HG02588 (cell line): ENCODE data around the gene IL1F10.
"Not testable (repeated sequence)": the region's sequence is repeated elsewhere in the genome, so short reads cannot be mapped to it uniquely, and the experiment has no call there.

Experiments used
- ATAC-seq: cut with Tn5 transposase; IDR thresholded peaks from one replicate; pipeline ENCODE4 v1.9.1; 2021; ENCODE audit warnings: mild to moderate bottlenecking, moderate library complexity; ENCODE audit not compliant: unreplicated experiment

Gene IL1F10

GRCh38 chr2:113080134-113080533 lies 12.4 kb downstream of the IL1F10 start:
- ATAC-seq, result no peak

GRCh38 chr2:113081488-113082210 lies 13.9 kb downstream of the IL1F10 start:
- no peak for ATAC-seq

GRCh38 chr2:113083296-113083695 lies 15.5 kb downstream of the IL1F10 start:
- ATAC-seq, result no peak

- no peak for ATAC-seq
These were observed 16.7 kb downstream of the IL1F10 start for GRCh38 chr2:113084249-113085000.

- no peak for ATAC-seq
These were observed 17.8 kb downstream of the IL1F10 start for GRCh38 chr2:113085542-113085941.

GRCh38 chr2:113088213-113088992 lies 20.6 kb downstream of the IL1F10 start:
- no peak for ATAC-seq

- ATAC-seq, result no peak
These were observed 22.1 kb downstream of the IL1F10 start for GRCh38 chr2:113089916-113090315.

- ATAC-seq, result no peak
These were observed 23.6 kb downstream of the IL1F10 start for GRCh38 chr2:113091231-113091896.

GRCh38 chr2:113092864-113093612 lies 25.3 kb downstream of the IL1F10 start:
- ATAC-seq, result no peak

- no peak for ATAC-seq
These were observed 25.8 kb downstream of the IL1F10 start for GRCh38 chr2:113093613-113093977.

GRCh38 chr2:113096306-113096705 lies 28.5 kb downstream of the IL1F10 start:
- ATAC-seq, result not testable (repeated sequence)

- ATAC-seq, result not testable (repeated sequence)
These were observed 29.3 kb downstream of the IL1F10 start for GRCh38 chr2:113096842-113097618.

- ATAC-seq, result no peak
These were observed 30.3 kb downstream of the IL1F10 start for GRCh38 chr2:113098041-113098440.

- no peak for ATAC-seq
These were observed 30.8 kb downstream of the IL1F10 start for GRCh38 chr2:113098532-113098931.

- ATAC-seq, result no peak
These were observed 34.4 kb downstream of the IL1F10 start for GRCh38 chr2:113102133-113102532.

- ATAC-seq, result no peak
These were observed 35.5 kb downstream of the IL1F10 start for GRCh38 chr2:113103277-113103676.

- ATAC-seq, result no peak
These were observed 36.4 kb downstream of the IL1F10 start for GRCh38 chr2:113104054-113104611.

GRCh38 chr2:113105047-113105785 lies 37.4 kb downstream of the IL1F10 start:
- no peak for ATAC-seq

- no peak for ATAC-seq
These were observed 43.4 kb downstream of the IL1F10 start for GRCh38 chr2:113111121-113111520.
